Osteocyte (in vitro differentiated cells): ENCODE results near the gene DCUN1D3. TPM values are rescaled to one million over a fixed set of nuclear protein-coding genes. Genes with fewer than 3 reads are reported as not detected.

Experiments
- DNase-seq: peaks from one replicate; pipeline ENCODE4 v3.0.0; 2021; ENCODE audit warnings: mixed read lengths; ENCODE audit not compliant: unreplicated experiment; ENCODE audit errors: extremely low spot score
- H3K27ac Mint-ChIP-seq: one replicate; pipeline ENCODE4 v1.8.0; 2021; ENCODE audit warnings: mild to moderate bottlenecking, mixed read lengths; ENCODE audit not compliant: unreplicated experiment
- H3K27me3 Mint-ChIP-seq: one replicate; pipeline ENCODE4 v1.8.0; 2021; ENCODE audit warnings: mixed read lengths; ENCODE audit not compliant: unreplicated experiment
- H3K36me3 Mint-ChIP-seq: one replicate; pipeline ENCODE4 v1.8.0; 2021; ENCODE audit warnings: mixed read lengths; ENCODE audit not compliant: unreplicated experiment
- H3K4me1 Mint-ChIP-seq: one replicate; pipeline ENCODE4 v1.8.0; 2021; ENCODE audit warnings: mixed read lengths; ENCODE audit not compliant: unreplicated experiment
- H3K4me3 Mint-ChIP-seq: one replicate; pipeline ENCODE4 v1.8.0; 2021; ENCODE audit warnings: mild to moderate bottlenecking, moderate library complexity, mixed read lengths; ENCODE audit not compliant: unreplicated experiment
- H3K9me3 Mint-ChIP-seq: one replicate; pipeline ENCODE4 v1.8.0; 2021; ENCODE audit warnings: mixed read lengths; ENCODE audit not compliant: unreplicated experiment
- total RNA-seq: library from RNA; stranded (reverse); gene quantifications from 2 replicates; pipeline ENCODE4 v1.2.1, GENCODE V29; 2021
- TF ChIP-seq, protein P1 (sequence below): fragments of 200-600 bp; sonication (generic); IDR thresholded peaks from 2 replicates; pipeline ENCODE4 v1.5.0; 2021; ENCODE audit warnings: antibody characterized with exemption, mild to moderate bottlenecking, moderate library complexity

Gene DCUN1D3
- total RNA-seq, 1 donor from 2014 or later = 19.3 TPM

DNA sequence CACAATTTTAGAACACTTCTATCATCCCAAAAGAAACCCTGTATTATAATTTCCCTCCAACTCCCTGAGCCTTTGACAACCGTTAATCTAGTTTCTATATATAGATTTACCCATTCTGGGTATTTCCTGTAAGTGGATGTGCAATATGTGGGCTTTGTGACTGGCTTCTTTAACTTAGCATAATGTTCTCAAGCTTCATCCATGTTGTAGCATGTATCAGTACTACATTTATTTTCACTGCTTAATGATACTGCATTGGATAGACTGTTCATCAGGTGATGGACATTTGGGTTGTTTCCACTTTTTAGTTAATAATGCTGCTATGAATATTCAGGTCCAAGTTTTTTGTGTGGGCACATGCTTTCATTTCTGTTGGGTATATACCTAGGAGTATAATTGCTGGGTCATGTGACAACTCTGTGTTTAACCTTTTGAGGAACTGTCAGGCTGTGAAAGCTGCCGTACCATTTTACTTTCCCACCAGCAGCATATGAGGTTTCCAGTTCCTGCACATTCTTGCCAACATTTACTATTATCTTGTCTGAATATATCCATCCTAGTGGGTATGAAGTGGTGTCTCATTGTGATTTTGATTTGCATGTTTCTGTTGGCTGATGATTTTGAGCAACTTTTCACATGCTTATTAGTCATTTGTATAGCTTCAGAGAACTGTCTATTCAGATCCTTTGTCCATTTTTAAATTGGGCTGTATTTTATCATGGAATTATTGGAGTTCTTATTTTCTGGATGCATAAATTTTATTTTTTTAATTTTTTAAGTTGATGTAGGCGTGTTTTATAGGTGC is 77.4 kb downstream of the DCUN1D3 start:
- Mint-ChIP-seq H3K27me3 (no peaks in the 10 kb centered on the region), H3K4me1 (no peaks in the 10 kb centered on the region), H3K36me3 (peaks cover 4% of the 10 kb centered on the region), H3K4me3 (no peak overlapping the region), H3K9me3 (no peaks in the 10 kb centered on the region), H3K27ac (no peak overlapping the region)
- TF ChIP-seq, protein P1, sequence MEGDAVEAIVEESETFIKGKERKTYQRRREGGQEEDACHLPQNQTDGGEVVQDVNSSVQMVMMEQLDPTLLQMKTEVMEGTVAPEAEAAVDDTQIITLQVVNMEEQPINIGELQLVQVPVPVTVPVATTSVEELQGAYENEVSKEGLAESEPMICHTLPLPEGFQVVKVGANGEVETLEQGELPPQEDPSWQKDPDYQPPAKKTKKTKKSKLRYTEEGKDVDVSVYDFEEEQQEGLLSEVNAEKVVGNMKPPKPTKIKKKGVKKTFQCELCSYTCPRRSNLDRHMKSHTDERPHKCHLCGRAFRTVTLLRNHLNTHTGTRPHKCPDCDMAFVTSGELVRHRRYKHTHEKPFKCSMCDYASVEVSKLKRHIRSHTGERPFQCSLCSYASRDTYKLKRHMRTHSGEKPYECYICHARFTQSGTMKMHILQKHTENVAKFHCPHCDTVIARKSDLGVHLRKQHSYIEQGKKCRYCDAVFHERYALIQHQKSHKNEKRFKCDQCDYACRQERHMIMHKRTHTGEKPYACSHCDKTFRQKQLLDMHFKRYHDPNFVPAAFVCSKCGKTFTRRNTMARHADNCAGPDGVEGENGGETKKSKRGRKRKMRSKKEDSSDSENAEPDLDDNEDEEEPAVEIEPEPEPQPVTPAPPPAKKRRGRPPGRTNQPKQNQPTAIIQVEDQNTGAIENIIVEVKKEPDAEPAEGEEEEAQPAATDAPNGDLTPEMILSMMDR = no peak
- DNase-seq = no peak

DNA sequence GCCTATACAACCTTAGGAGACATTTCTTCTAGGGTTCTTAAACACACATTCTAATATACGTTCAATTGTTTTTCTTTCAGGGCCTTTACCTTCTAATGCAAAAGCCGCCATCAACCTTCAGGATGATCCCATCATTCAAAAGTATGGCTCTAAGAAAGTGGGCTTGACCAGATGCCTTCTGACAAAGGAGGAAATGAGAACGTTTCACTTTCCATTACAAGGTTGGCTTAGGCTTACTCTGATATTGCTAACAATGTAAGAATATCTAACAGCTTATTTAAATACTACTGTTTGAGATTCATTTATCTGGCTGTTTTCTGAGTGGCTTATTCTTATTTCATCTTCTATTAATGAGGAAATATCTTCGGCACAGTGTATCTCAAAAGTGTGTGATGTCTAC is 78.5 kb downstream of the DCUN1D3 start:
- H3K4me3 Mint-ChIP-seq = no peak overlapping the region
- H3K27me3 Mint-ChIP-seq = no peaks in the 10 kb centered on the region
- H3K36me3 Mint-ChIP-seq = peaks cover 6% of the 10 kb centered on the region
- H3K4me1 Mint-ChIP-seq = no peaks in the 10 kb centered on the region
- H3K27ac Mint-ChIP-seq = no peak overlapping the region
- TF ChIP-seq, protein P1 = no peak
- DNase-seq = no peak
- no peaks in the 10 kb centered on the region for H3K9me3 Mint-ChIP-seq

DNA sequence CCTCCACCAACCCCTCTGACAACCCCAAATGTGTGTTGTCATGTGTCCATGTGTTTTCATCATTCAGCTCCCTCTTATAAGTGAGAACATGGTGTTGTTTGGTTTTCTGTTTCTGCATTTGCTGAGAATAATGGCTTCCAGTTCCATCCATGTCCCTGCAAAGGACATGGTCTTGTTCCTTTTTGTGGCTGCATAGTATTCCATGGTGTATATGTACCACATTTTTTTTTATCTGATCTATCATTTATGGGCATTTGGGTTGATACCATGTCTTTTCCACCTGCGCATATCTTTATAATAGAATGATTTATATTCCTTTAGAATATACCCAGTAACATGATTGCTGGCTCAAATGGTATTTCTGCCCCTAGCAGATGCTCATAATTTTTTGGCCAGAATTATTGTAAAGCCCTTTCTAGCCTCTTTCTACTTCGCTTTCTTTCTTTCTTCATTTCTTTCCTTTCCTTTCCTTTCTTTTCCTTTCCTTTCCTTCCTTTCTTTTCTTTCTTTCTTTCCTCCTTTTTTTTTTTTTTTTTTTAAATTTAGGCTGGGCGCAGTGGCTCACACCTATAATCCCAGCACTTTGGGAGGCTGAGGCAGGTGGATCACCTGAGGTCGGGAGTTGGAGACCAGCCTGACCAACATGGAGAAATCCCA is 81.1 kb downstream of the DCUN1D3 start:
- Mint-ChIP-seq H3K36me3 (peaks cover 8% of the 10 kb centered on the region), H3K4me1 (no peaks in the 10 kb centered on the region), H3K9me3 (no peaks in the 10 kb centered on the region), H3K27me3 (no peaks in the 10 kb centered on the region), H3K27ac (no peak overlapping the region), H3K4me3 (no peak overlapping the region)
- TF ChIP-seq, protein P1 = no peak
- DNase-seq = no peak

DNA sequence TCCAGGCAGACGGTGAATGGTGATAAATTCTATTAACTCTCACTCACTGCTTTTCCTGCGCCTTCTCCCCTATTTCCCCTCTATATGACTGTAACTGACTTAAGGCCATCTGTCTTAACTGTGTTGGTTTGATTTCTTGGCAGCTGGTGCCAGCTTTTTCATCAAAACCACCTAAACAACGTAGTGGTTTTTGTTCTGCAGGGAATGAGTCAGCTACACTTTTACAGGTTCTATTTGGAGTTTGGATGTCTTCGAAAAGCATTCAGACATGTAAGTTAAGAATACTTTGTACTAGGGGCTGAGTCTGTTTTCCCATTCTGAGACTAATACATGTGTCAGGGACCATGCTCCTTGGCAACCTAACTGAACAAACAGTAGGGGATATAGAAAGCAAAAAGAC is 85.4 kb downstream of the DCUN1D3 start:
- TF ChIP-seq, protein P1 = no peak
- H3K27me3 Mint-ChIP-seq = no peaks in the 10 kb centered on the region
- H3K27ac Mint-ChIP-seq = no peak overlapping the region

DNA sequence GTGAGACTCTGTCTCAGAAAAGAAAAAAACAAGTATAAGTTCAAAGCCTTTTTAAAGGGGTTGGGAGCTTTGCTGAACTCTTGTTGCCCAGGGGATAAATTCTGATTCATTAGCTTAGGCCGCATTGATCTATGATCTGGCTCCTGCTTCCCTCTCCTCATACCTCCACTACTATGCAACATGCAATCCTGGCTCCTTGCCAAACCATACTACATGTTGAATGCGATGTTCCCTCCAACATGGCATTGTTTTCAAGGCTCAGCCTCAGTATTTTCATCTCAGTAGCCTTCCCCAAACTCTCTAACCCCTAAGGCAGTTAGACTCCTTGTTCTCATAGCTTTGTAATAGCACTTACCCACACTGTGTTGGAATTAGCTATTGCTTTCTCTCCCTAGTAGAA is 87.6 kb downstream of the DCUN1D3 start:
- TF ChIP-seq, protein P1 = no peak
- Mint-ChIP-seq H3K36me3 (peaks cover 3% of the 10 kb centered on the region), H3K9me3 (no peaks in the 10 kb centered on the region), H3K4me1 (peaks cover 4% of the 10 kb centered on the region), H3K27ac (no peak overlapping the region), H3K27me3 (no peaks in the 10 kb centered on the region), H3K4me3 (no peak overlapping the region)
- no peak for DNase-seq

More for the DNA sequence above, 85.4 kb downstream of the DCUN1D3 start:
- H3K4me3 Mint-ChIP-seq = no peak overlapping the region
- DNase-seq = no peak
- no peaks in the 10 kb centered on the region for H3K4me1 Mint-ChIP-seq
- peaks cover 3% of the 10 kb centered on the region for H3K36me3 Mint-ChIP-seq
- H3K9me3 Mint-ChIP-seq = no peaks in the 10 kb centered on the region
